Stimulated activated CD4-positive, alpha-beta T cell treated with anti-CD3 and anti-CD28 coated beads, TNF-alpha, amount 100 ng/mL, for 4 hours (primary cell): ENCODE results near the gene SPRN.
"Not testable (repeated sequence)": the region's sequence is repeated elsewhere in the genome, so short reads cannot be mapped to it uniquely, and the experiment has no call there.

ENCODE experiments used
- DNase-seq, 3 experiments: peaks; one replicate each; pipeline ENCODE4 v3.0.0-alpha.2; 2020; ENCODE audit warnings: low read depth in 3 of 3

The SPRN gene

GRCh38 chr10:133456041-133456951 lies 31.9 kb upstream of the SPRN start:
- DNase-seq = no peak

GRCh38 chr10:133455611-133456031 lies 31.2 kb upstream of the SPRN start:
- no peak for DNase-seq

GRCh38 chr10:133455196-133455595 lies 30.8 kb upstream of the SPRN start:
- DNase-seq = no peak

- no peak for DNase-seq
Measured at GRCh38 chr10:133454204-133454893, 29.9 kb upstream of the SPRN start.

GRCh38 chr10:133453516-133454203 lies 29.2 kb upstream of the SPRN start, which contains the start of gene SCART1:
TSS of gene SCART1 (plus strand) at chr10:133453945. CDS start at chr10:133453998, 53 bp downstream.
- DNase-seq = no peak

GRCh38 chr10:133452453-133452852 lies 28.0 kb upstream of the SPRN start:
- no peak for DNase-seq

GRCh38 chr10:133451346-133451745 lies 26.9 kb upstream of the SPRN start:
- DNase-seq = no peak

- DNase-seq = no peak
Measured at GRCh38 chr10:133448120-133448519, 23.7 kb upstream of the SPRN start.

GRCh38 chr10:133446979-133447378 lies 22.6 kb upstream of the SPRN start:
- no peak for DNase-seq

GRCh38 chr10:133445751-133446708 lies 21.6 kb upstream of the SPRN start:
- no peak for DNase-seq

- no peak for DNase-seq
Measured at GRCh38 chr10:133445268-133445732, 20.9 kb upstream of the SPRN start.

GRCh38 chr10:133444342-133445267 lies 20.2 kb upstream of the SPRN start:
- no peak for DNase-seq

- DNase-seq = no peak
Measured at GRCh38 chr10:133442967-133443924, 18.8 kb upstream of the SPRN start.

- no peak for DNase-seq
Measured at GRCh38 chr10:133442191-133442966, 18.0 kb upstream of the SPRN start.

- no peak for DNase-seq
Measured at GRCh38 chr10:133441780-133442179, 17.4 kb upstream of the SPRN start.

GRCh38 chr10:133441356-133441755 lies 16.9 kb upstream of the SPRN start:
- DNase-seq = not testable (repeated sequence)

- no peak for DNase-seq
Measured at GRCh38 chr10:133440633-133441285, 16.3 kb upstream of the SPRN start.
